Measurements from ENCODE around the gene CITED1. TPM values are rescaled to one million over a fixed set of nuclear protein-coding genes. Genes with fewer than 3 reads are reported as not detected.

Gene CITED1
- total RNA-seq, 1 experiment from 2014 or later, result 1.1 TPM

- H2BK15ac ChIP-seq (ENCODE audit: low read depth, low read length), result no peak overlapping the region
- no peak overlapping the region for H3K27ac ChIP-seq (ENCODE audit: insufficient read length, low read depth, low read length)
- H3K79me1 ChIP-seq (ENCODE audit: insufficient read depth, low read depth, low read length, poor library complexity, severe bottlenecking), result peaks cover 5% of the 10 kb centered on the region
- no peaks in the 10 kb centered on the region for H3K27me3 ChIP-seq (ENCODE audit: insufficient read depth, low read length)
- H4K8ac ChIP-seq (replicated peaks; ENCODE audit: insufficient read length, low read depth, low read length), result no peak overlapping the region
- DNase-seq, result no peak
- no peak overlapping the region for H3K18ac ChIP-seq (ENCODE audit: insufficient read length, low read depth, low read length)
- H3K4me1 Mint-ChIP-seq, result peaks cover 34 to 35% of the 10 kb centered on the region in 2 experiments
- H3K23ac ChIP-seq (ENCODE audit: insufficient read length, low read depth, low read length), result no peak overlapping the region
- H2BK20ac ChIP-seq (ENCODE audit: low read depth, low read length, poor library complexity, severe bottlenecking), result no peak overlapping the region
- TF ChIP-seq CTCF (conservative IDR thresholded peaks at IDR 0.05), result no peak
- peaks cover 70 to 87% (median 80%) of the 10 kb centered on the region in 3 experiments for H3K36me3 Mint-ChIP-seq (ENCODE audit: insufficient read depth in 1 of 3, low read depth in 3 of 3)
- H3K9me3 Mint-ChIP-seq, result no peaks in the 10 kb centered on the region; a peak in 2 of 5 replicates
- H3K79me2 ChIP-seq (ENCODE audit: insufficient read depth, low read length), result peaks cover 4% of the 10 kb centered on the region; the same call in 1 of the 2 replicates
- no peak overlapping the region for H3K4me2 ChIP-seq (ENCODE audit: insufficient read depth, insufficient read length, low read length)
- no peaks in the 10 kb centered on the region for H4K20me1 ChIP-seq (ENCODE audit: control insufficient read depth, insufficient read depth, insufficient read length)
- no peak overlapping the region for H3K4me3 Mint-ChIP-seq
- H2AFZ ChIP-seq (ENCODE audit: low read length), result no peak overlapping the region
- no CpG with 5 or more reads among the region's 3 CpGs for WGBS (ENCODE audit: extremely low coverage, insufficient read length, low lambda C conversion rate)
- no peak overlapping the region for H3K4ac ChIP-seq (ENCODE audit: low read depth, low read length)
- no peak overlapping the region for H2AK5ac ChIP-seq (ENCODE audit: insufficient read length, low read length)
- no peaks in the 10 kb centered on the region for H3K23me2 ChIP-seq (ENCODE audit: insufficient read length, low read depth, low read length, poor library complexity, severe bottlenecking)
- no peak overlapping the region for H3K9ac ChIP-seq (ENCODE audit: extremely low read depth, insufficient read length, low read length)
- H4K5ac ChIP-seq (ENCODE audit: insufficient read length, low read depth, low read length), result no peak overlapping the region
- peaks cover 2% of the 10 kb centered on the region; the same call in 1 of the 2 replicates for H3K4me1 ChIP-seq (ENCODE audit: insufficient read depth, low read length)
- no peaks in the 10 kb centered on the region for H3K9me3 ChIP-seq (ENCODE audit: control insufficient read depth, low read depth, low read length)
- H3T11ph ChIP-seq (ENCODE audit: low read length), result no peak overlapping the region
- H2BK5ac ChIP-seq (ENCODE audit: insufficient read length, low read length), result no peak overlapping the region
- H4K91ac ChIP-seq (ENCODE audit: insufficient read length, low read depth, low read length), result no peak overlapping the region
- no peak overlapping the region for H2BK120ac ChIP-seq (ENCODE audit: low read depth, low read length, poor library complexity, severe bottlenecking)
- H3K27me3 Mint-ChIP-seq (ENCODE audit: low read depth), result no peaks in the 10 kb centered on the region
- no peak overlapping the region for H2BK12ac ChIP-seq (ENCODE audit: insufficient read length, low read depth, low read length)
- no peak overlapping the region for H3K56ac ChIP-seq (ENCODE audit: insufficient read length, low read depth, low read length)
- H3K14ac ChIP-seq (ENCODE audit: insufficient read depth, low read length), result no peak overlapping the region
- H3K27ac Mint-ChIP-seq, result peak overlapping the region in 1 of 3 experiments; percentile 49; a peak in 2 of 7 replicates
Observed at GRCh38 chrX:72272868-72273267, 32.8 kb downstream of the CITED1 start.
